ENCODE data around the gene TAF1C. TPM values are rescaled to one million over a fixed set of nuclear protein-coding genes. Genes with fewer than 3 reads are reported as not detected.

TAF1C gene
- total and polyA plus RNA-seq, 2 of the 4 experiments (the other 2 are of a cell fraction): 7.3 to 35.5 TPM

GRCh38 chr16:84223456-84223855 is 36.6 kb upstream of the TAF1C start:
- dilution Hi-C loops (cut with HindIII; ENCODE audit: low sequenced_read_pairs, unreplicated experiment): no loop called here
- no peak overlapping the region for H3K14ac ChIP-seq (replicated peaks; ENCODE audit: low read depth, low read length)
- WGBS, 2 experiments (ENCODE audit: extremely low coverage in 2 of 2, insufficient read length in 1 of 2): 33% methylated on average over 1 of the region's 4 CpGs; no CpG with 5 or more reads in 1 of the 2 experiments
- in situ Hi-C loops (cut with MboI; ENCODE audit: low sequenced_read_pairs): no loop called here
- no peaks in the 10 kb centered on the region for H3K36me3 ChIP-seq (ENCODE audit: control insufficient read depth, insufficient read depth, low read length)
- H2BK5ac ChIP-seq (ENCODE audit: low read depth, low read length, poor library complexity, severe bottlenecking): no peak overlapping the region
- no peak overlapping the region for H2BK15ac ChIP-seq (ENCODE audit: low read depth, low read length)
- no peak overlapping the region for H2AK9ac ChIP-seq (replicated peaks; ENCODE audit: low read depth, low read length, poor library complexity)
- no peaks in the 10 kb centered on the region for H4K20me1 ChIP-seq (ENCODE audit: insufficient read depth, low read length)
- H3K27me3 ChIP-seq (ENCODE audit: control insufficient read depth, insufficient read depth, low read length): peaks cover 11% of the 10 kb centered on the region
- H2AK5ac ChIP-seq (ENCODE audit: low read depth, low read length): no peak overlapping the region
- H3K9me1 ChIP-seq (ENCODE audit: insufficient read depth, low read length): peaks cover 6% of the 10 kb centered on the region; the same call in 1 of the 2 replicates
- no peak overlapping the region for H2AFZ ChIP-seq (replicated peaks; ENCODE audit: low read length, poor library complexity)
- no peaks in the 10 kb centered on the region for H3K79me1 ChIP-seq (ENCODE audit: low read depth in 1 of 2, low read length in 2 of 2)
- H3K4ac ChIP-seq (ENCODE audit: low read depth, low read length): no peak overlapping the region
- ATAC-seq (ENCODE audit: low read depth) (no peak), DNase-seq (peak; percentile 8)
- ChIA-PET POLR2A (ENCODE audit: unreplicated experiment) (no interaction called here), CTCF (no interaction called here)
- H4K91ac ChIP-seq (ENCODE audit: insufficient read depth, low read depth, low read length): no peak overlapping the region
- no peak overlapping the region for H3K4me3 ChIP-seq (ENCODE audit: insufficient read depth, low read depth, low read length)
- H3K23ac ChIP-seq (ENCODE audit: low read depth, low read length): no peak overlapping the region
- no peak overlapping the region for H4K5ac ChIP-seq (ENCODE audit: low read depth, low read length)
- H3K4me2 ChIP-seq (ENCODE audit: low read depth, low read length): no peak overlapping the region
- H2BK20ac ChIP-seq (ENCODE audit: low read depth, low read length): no peak overlapping the region
- H2BK120ac ChIP-seq (ENCODE audit: low read depth, low read length): no peak overlapping the region
- no peak overlapping the region for H4K8ac ChIP-seq (ENCODE audit: low read depth in 2 of 2, low read length in 2 of 2)
- no TSS peak for BruUV-seq (replicated peaks)
- no peak overlapping the region for H3K27ac ChIP-seq (ENCODE audit: insufficient read depth, low read length)
- TF ChIP-seq RAD21 (IDR thresholded peaks at IDR 0.05; ENCODE audit: low read length) (no peak), MAZ (IDR thresholded peaks at IDR 0.05; ENCODE audit: borderline replicate concordance, low read depth, low read length) (no peak), RCOR1 (IDR thresholded peaks at IDR 0.05; ENCODE audit: insufficient replicate concordance, low read length) (no peak), NFE2L2 (IDR thresholded peaks at IDR 0.05; ENCODE audit: low read depth, low read length) (no peak), USF2 (IDR thresholded peaks at IDR 0.05; ENCODE audit: low read depth, low read length) (no peak), POLR2A (IDR thresholded peaks at IDR 0.05; ENCODE audit: low read depth, low read length) (no peak), CEBPB (IDR thresholded peaks at IDR 0.05; ENCODE audit: low read depth, low read length) (no peak), FOS (IDR thresholded peaks at IDR 0.05; ENCODE audit: low read depth, low read length) (no peak), ELK1 (IDR thresholded peaks at IDR 0.05; ENCODE audit: borderline replicate concordance, low read depth, low read length) (no peak), MAFK (IDR thresholded peaks at IDR 0.05; ENCODE audit: low read depth, low read length) (no peak), BHLHE40 (IDR thresholded peaks at IDR 0.05; ENCODE audit: low read depth, low read length) (no peak), MXI1 (IDR thresholded peaks at IDR 0.05; ENCODE audit: borderline replicate concordance, low read depth, low read length) (no peak), SMC3 (IDR thresholded peaks at IDR 0.05; ENCODE audit: low read depth, low read length) (no peak), RFX5 (IDR thresholded peaks at IDR 0.05; ENCODE audit: low read depth, low read length) (no peak), CHD1 (IDR thresholded peaks at IDR 0.05; ENCODE audit: low read depth, low read length) (no peak), CTCF (conservative IDR thresholded peaks at IDR 0.05; ENCODE audit: low read depth, low read length) (no peak)
- no peak overlapping the region for H3K56ac ChIP-seq (ENCODE audit: extremely low read depth, insufficient read depth, low read length)
- intact Hi-C loops (cut with micrococcal nuclease): no loop called here
- H3K18ac ChIP-seq (ENCODE audit: low read depth, low read length): no peak overlapping the region
- no peaks in the 10 kb centered on the region for H3K9me3 ChIP-seq (ENCODE audit: control insufficient read depth, insufficient read depth, low read length)
- no peak overlapping the region for H3K9ac ChIP-seq (ENCODE audit: low read depth, low read length)
- peaks cover 7% of the 10 kb centered on the region for H3K4me1 ChIP-seq (ENCODE audit: control insufficient read depth, insufficient read depth, low read length)
